ENCODE results near the gene PKNOX2.

The PKNOX2 gene

GRCh38 chr11:125320347-125321076, 156.0 kb downstream of the PKNOX2 start:
- DNase-seq: no peak

GRCh38 chr11:125322289-125322688, 157.7 kb downstream of the PKNOX2 start:
- no peak for DNase-seq

GRCh38 chr11:125325196-125325595, 160.6 kb downstream of the PKNOX2 start:
- DNase-seq: no peak

- DNase-seq: no peak
These were observed 161.6 kb downstream of the PKNOX2 start for GRCh38 chr11:125326126-125326525.

- no peak for DNase-seq
These were observed 163.1 kb downstream of the PKNOX2 start for GRCh38 chr11:125327518-125328224.

- DNase-seq: no peak
These were observed 163.7 kb downstream of the PKNOX2 start for GRCh38 chr11:125328225-125328580.

- DNase-seq: no peak
These were observed 165.2 kb downstream of the PKNOX2 start for GRCh38 chr11:125329786-125330185.

- no peak for DNase-seq
These were observed 166.1 kb downstream of the PKNOX2 start for GRCh38 chr11:125330462-125331325.

- no peak for DNase-seq
These were observed 166.9 kb downstream of the PKNOX2 start for GRCh38 chr11:125331357-125332035.

GRCh38 chr11:125332821-125333220, 168.3 kb downstream of the PKNOX2 start:
- DNase-seq: no peak

GRCh38 chr11:125333354-125334073, 169.0 kb downstream of the PKNOX2 start:
- DNase-seq: no peak

- DNase-seq: no peak
These were observed 170.6 kb downstream of the PKNOX2 start for GRCh38 chr11:125335106-125335505.

GRCh38 chr11:125337836-125338834, 173.6 kb downstream of the PKNOX2 start:
- no peak for DNase-seq

GRCh38 chr11:125338886-125339811, 174.6 kb downstream of the PKNOX2 start:
- DNase-seq: no peak

GRCh38 chr11:125341676-125342075, 177.1 kb downstream of the PKNOX2 start:
- no peak for DNase-seq

GRCh38 chr11:125342281-125342930, 177.9 kb downstream of the PKNOX2 start:
- DNase-seq: no peak

GRCh38 chr11:125343086-125343717, 178.7 kb downstream of the PKNOX2 start:
- no peak for DNase-seq

- DNase-seq: no peak
These were observed 179.2 kb downstream of the PKNOX2 start for GRCh38 chr11:125343718-125344131.
